HFFc6 (cell line): ENCODE measurements around the gene ZDHHC1. TPM values are rescaled to one million over a fixed set of nuclear protein-coding genes. Genes with fewer than 3 reads are reported as not detected.

Experiments used
- DNase-seq: peaks from one replicate; pipeline ENCODE4 v3.0.0-alpha.2; 2018
- H3K27ac Mint-ChIP-seq: 2 replicates; pipeline ENCODE4 v1.8.0; 2020; ENCODE audit warnings: mild to moderate bottlenecking, mixed read lengths
- H3K27me3 Mint-ChIP-seq: 2 replicates; pipeline ENCODE4 v1.8.0; 2021; ENCODE audit warnings: mild to moderate bottlenecking, moderate library complexity, mixed read lengths; ENCODE audit not compliant: insufficient read depth
- H3K36me3 Mint-ChIP-seq: 2 replicates; pipeline ENCODE4 v1.8.0; 2021; ENCODE audit warnings: low read depth, mixed read lengths
- H3K4me1 Mint-ChIP-seq: 2 replicates; pipeline ENCODE4 v1.8.0; 2020; ENCODE audit warnings: low read depth, mixed read lengths
- H3K4me3 Mint-ChIP-seq: 2 replicates; pipeline ENCODE4 v1.8.0; 2020; ENCODE audit warnings: mild to moderate bottlenecking, moderate library complexity, mixed read lengths
- H3K9me3 Mint-ChIP-seq: 2 replicates; pipeline ENCODE4 v1.8.0; 2020; ENCODE audit warnings: mild to moderate bottlenecking, mixed read lengths
- total RNA-seq, 6 experiments: library from RNA; stranded (reverse); fragmentation: NEBNext Ultra II Directional; extraction: Animal tissue kit (Norgen Biotek cat#: 25700); gene quantifications; 2 replicates in 1 of 6; 3 replicates in 5 of 6; pipeline ENCODE4 v1.2.3, GENCODE V29; 2021
- TF ChIP-seq, protein P1 (sequence below): fragments of 200-600 bp; sonication (generic); IDR thresholded peaks from 2 replicates; pipeline ENCODE4 v1.5.0; 2021; ENCODE audit warnings: antibody characterized with exemption, mild to moderate bottlenecking

The ZDHHC1 gene
- total RNA-seq, 6 experiments from 2014 or later, result 2.1 to 5.4 (median 2.8) TPM

DNA sequence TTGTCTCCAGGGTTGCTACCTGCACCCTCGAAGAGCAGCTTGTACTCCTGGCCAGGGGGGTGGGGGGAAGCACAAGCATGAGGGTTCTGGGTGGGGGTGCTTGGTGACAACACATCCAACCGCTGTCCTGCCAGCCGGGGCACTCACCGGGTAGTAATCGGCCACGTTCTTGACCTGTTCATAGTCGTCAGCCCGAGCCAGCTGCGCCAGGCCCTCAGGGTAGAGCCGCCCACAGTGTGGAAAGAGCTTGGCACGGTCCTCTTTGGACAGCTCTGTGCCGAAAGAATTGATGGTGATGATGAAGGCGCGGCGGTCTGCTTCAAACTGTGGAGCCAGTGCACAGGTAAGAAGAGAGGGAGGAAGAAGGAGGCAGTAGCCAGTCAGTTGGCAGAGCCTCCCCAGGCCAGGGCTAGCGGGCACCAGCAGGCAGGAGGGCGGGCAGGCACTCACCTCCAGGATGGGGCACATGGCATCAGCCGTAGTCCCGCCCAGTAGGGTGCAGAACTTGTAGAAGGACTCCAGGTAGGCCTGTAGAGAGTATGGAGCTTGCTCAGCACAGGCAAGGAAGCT lies 22.6 kb upstream of the ZDHHC1 start:
- H3K27me3 Mint-ChIP-seq, result peaks cover 2% of the 10 kb centered on the region
- H3K4me1 Mint-ChIP-seq, result no peaks in the 10 kb centered on the region
- TF ChIP-seq, protein P1, sequence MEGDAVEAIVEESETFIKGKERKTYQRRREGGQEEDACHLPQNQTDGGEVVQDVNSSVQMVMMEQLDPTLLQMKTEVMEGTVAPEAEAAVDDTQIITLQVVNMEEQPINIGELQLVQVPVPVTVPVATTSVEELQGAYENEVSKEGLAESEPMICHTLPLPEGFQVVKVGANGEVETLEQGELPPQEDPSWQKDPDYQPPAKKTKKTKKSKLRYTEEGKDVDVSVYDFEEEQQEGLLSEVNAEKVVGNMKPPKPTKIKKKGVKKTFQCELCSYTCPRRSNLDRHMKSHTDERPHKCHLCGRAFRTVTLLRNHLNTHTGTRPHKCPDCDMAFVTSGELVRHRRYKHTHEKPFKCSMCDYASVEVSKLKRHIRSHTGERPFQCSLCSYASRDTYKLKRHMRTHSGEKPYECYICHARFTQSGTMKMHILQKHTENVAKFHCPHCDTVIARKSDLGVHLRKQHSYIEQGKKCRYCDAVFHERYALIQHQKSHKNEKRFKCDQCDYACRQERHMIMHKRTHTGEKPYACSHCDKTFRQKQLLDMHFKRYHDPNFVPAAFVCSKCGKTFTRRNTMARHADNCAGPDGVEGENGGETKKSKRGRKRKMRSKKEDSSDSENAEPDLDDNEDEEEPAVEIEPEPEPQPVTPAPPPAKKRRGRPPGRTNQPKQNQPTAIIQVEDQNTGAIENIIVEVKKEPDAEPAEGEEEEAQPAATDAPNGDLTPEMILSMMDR, result no peak
- DNase-seq, result no peak
- H3K36me3 Mint-ChIP-seq, result peaks cover 7% of the 10 kb centered on the region
- no peak overlapping the region for H3K27ac Mint-ChIP-seq
- H3K9me3 Mint-ChIP-seq, result no peaks in the 10 kb centered on the region
- H3K4me3 Mint-ChIP-seq, result no peak overlapping the region

DNA sequence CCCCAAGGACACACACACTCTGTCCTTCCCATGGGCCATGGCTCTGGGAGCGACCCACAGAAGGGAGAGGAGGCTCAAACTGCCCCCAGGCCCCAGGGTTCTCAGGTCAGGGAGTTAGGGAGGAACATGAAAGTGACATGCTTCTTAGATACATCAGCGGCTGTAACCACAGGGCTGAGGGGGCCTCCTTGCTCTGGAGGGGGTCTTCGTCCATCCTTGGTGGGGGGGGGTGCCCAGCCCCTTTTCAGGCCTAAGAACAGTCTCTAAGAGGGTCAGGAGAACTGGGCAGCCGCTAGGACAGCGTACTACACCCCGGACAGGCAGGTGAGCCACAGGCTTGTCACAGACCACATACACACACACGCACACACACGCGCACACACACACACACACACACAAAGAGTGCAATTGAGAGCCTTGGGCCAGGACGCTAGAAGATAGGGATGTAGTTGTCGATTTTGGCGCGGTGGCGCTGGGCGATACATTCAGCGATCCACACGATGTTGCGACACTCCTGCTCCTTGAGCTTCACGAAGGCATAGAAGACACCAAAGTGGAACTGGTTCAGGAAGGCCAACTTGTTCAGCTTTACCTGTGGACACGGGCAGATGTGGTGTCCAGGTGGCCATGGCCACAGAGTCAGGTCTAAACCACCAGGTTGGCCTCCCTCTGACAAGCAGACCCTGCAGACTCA lies 22.0 kb upstream of the ZDHHC1 start:
- Mint-ChIP-seq H3K9me3 (no peaks in the 10 kb centered on the region), H3K4me1 (no peaks in the 10 kb centered on the region), H3K4me3 (no peak overlapping the region), H3K27me3 (peaks cover 2% of the 10 kb centered on the region), H3K27ac (no peak overlapping the region), H3K36me3 (peaks cover 7% of the 10 kb centered on the region)
- DNase-seq, result no peak
- TF ChIP-seq, protein P1, result no peak

DNA sequence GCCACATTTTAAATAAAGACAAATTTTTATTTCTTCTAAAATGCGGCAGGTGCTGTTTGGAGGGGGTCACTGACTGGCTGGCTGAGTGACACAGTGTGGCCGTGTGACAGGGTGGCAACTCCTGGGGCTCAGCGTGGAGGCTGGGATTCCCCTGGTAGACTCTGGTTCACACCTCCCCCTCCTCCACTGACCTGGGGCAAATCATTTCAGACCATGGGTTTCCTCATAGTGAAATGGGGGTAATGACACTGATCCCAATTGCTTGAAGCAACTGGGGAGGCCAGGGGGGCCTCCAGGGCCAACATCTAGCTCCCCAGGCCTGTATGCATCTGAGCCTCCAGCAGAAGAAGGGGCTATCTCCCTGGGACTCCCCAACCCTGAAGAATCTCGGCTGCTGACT lies 21.2 kb upstream of the ZDHHC1 start:
- H3K36me3 Mint-ChIP-seq, result peaks cover 7% of the 10 kb centered on the region
- H3K4me1 Mint-ChIP-seq, result no peaks in the 10 kb centered on the region
- TF ChIP-seq, protein P1, result no peak
- H3K9me3 Mint-ChIP-seq, result no peaks in the 10 kb centered on the region
- H3K27ac Mint-ChIP-seq, result no peak overlapping the region
- H3K4me3 Mint-ChIP-seq, result no peak overlapping the region
- DNase-seq, result no peak
- peaks cover 2% of the 10 kb centered on the region for H3K27me3 Mint-ChIP-seq

DNA sequence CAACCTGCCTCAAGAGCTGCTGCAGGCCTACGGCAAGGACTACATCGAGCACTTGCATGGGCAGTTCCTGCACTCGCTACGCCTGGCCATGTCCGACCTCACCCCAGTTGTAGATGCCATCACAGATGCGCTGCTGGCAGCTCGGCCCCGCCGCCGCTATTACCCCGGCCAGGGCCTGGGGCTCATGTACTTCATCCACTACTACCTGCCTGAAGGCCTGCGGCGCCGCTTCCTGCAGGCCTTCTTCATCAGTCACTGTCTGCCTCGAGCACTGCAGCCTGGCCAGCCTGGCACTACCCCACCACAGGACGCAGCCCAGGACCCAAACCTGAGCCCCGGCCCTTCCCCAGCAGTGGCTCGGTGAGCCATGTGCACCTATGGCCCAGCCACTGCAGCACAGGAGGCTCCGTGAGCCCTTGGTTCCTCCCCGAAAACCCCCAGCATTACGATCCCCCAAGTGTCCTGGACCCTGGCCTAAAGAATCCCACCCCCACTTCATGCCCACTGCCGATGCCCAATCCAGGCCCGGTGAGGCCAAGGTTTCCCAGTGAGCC lies 20.4 kb upstream of the ZDHHC1 start:
- H3K36me3 Mint-ChIP-seq, result peaks cover 7% of the 10 kb centered on the region
- TF ChIP-seq, protein P1, result no peak
- H3K27ac Mint-ChIP-seq, result no peak overlapping the region
- no peaks in the 10 kb centered on the region for H3K4me1 Mint-ChIP-seq
- no peaks in the 10 kb centered on the region; the same call in none of the 2 replicates for H3K27me3 Mint-ChIP-seq
- no peaks in the 10 kb centered on the region for H3K9me3 Mint-ChIP-seq
- DNase-seq, result no peak
- no peak overlapping the region for H3K4me3 Mint-ChIP-seq

DNA sequence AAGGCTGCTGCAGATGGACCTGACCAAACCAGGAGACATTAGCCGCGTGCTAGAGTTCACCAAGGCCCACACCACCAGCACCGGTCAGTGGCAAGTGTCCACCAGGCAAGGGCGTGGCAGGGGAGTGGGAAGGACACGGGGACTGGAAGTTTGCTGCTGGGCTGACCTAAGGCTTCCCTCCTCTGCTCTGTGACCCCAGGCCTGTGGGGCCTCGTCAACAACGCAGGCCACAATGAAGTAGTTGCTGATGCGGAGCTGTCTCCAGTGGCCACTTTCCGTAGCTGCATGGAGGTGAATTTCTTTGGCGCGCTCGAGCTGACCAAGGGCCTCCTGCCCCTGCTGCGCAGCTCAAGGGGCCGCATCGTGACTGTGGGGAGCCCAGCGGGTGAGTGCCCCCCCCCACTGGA lies 19.5 kb upstream of the ZDHHC1 start:
- H3K36me3 Mint-ChIP-seq, result peaks cover 7% of the 10 kb centered on the region
- no peak overlapping the region for H3K27ac Mint-ChIP-seq
- H3K4me1 Mint-ChIP-seq, result no peaks in the 10 kb centered on the region
- no peak overlapping the region for H3K4me3 Mint-ChIP-seq
- H3K27me3 Mint-ChIP-seq, result peaks cover 2% of the 10 kb centered on the region
- no peak for DNase-seq
- no peaks in the 10 kb centered on the region for H3K9me3 Mint-ChIP-seq
- TF ChIP-seq, protein P1, result no peak
